ENCODE results near the gene OXT. TPM values are rescaled to one million over a fixed set of nuclear protein-coding genes. Genes with fewer than 3 reads are reported as not detected.
"Not testable (repeated sequence)": the region's sequence is repeated elsewhere in the genome, so short reads cannot be mapped to it uniquely, and the experiment has no call there.

Gene OXT
- total and polyA plus RNA-seq, 2 donors, result 0.48 TPM; not detected in 1

- H3K4me1 ChIP-seq (ENCODE audit: insufficient read depth), result no peaks in the 10 kb centered on the region
- no peak for DNase-seq (ENCODE audit: extremely low spot score)
Measured at GRCh38 chr20:3068986-3069900, 2.2 kb upstream of the OXT start.

GRCh38 chr20:3070725-3071124 is 695 bp upstream of the OXT start:
- 87% methylated on average over 4 of the region's 4 CpGs for WGBS

More at GRCh38 chr20:3068986-3069900, 2.2 kb upstream of the OXT start:
- Histone ChIP-seq H3K4me3 (ENCODE audit: low read depth, low read length) (no peak overlapping the region), H3K27ac (ENCODE audit: low read depth) (no peak overlapping the region), H3K36me3 (ENCODE audit: insufficient read depth) (no peaks in the 10 kb centered on the region)
- WGBS, result 84% methylated on average over 8 of the region's 8 CpGs

GRCh38 chr20:3071266-3071609 is 182 bp upstream of the OXT start:
- no peak for DNase-seq (ENCODE audit: extremely low spot score)
- 80% methylated on average over 16 of the region's 16 CpGs for WGBS
- H3K4me3 ChIP-seq (ENCODE audit: low read depth, low read length), result peak overlapping the region; percentile 73
- H3K36me3 ChIP-seq (ENCODE audit: insufficient read depth), result no peaks in the 10 kb centered on the region
- H3K4me1 ChIP-seq (ENCODE audit: insufficient read depth), result no peaks in the 10 kb centered on the region
- H3K27ac ChIP-seq (ENCODE audit: low read depth), result no peak overlapping the region

More at GRCh38 chr20:3070725-3071124, 695 bp upstream of the OXT start:
- no peak for DNase-seq (ENCODE audit: extremely low spot score)
- Histone ChIP-seq H3K36me3 (ENCODE audit: insufficient read depth) (no peaks in the 10 kb centered on the region), H3K27ac (ENCODE audit: low read depth) (no peak overlapping the region), H3K4me3 (ENCODE audit: low read depth, low read length) (no peak overlapping the region), H3K4me1 (ENCODE audit: insufficient read depth) (no peaks in the 10 kb centered on the region)

GRCh38 chr20:3072530-3073250 is 1.3 kb downstream of the OXT start:
- Histone ChIP-seq H3K27ac (ENCODE audit: low read depth) (no peak overlapping the region), H3K36me3 (ENCODE audit: insufficient read depth) (no peaks in the 10 kb centered on the region), H3K4me1 (ENCODE audit: insufficient read depth) (no peaks in the 10 kb centered on the region), H3K4me3 (ENCODE audit: low read depth, low read length) (peak overlapping the region; percentile 73)
- 74% methylated on average over 22 of the region's 22 CpGs for WGBS
- no peak for DNase-seq (ENCODE audit: extremely low spot score)

GRCh38 chr20:3073251-3073643 is 1.8 kb downstream of the OXT start:
- 92% methylated on average over 8 of the region's 8 CpGs for WGBS
- not testable (repeated sequence) for DNase-seq (ENCODE audit: extremely low spot score)

GRCh38 chr20:3074812-3075211 is 3.4 kb downstream of the OXT start:
- 74% methylated on average over 6 of the region's 6 CpGs for WGBS
- Histone ChIP-seq H3K4me1 (ENCODE audit: insufficient read depth) (no peaks in the 10 kb centered on the region), H3K4me3 (ENCODE audit: low read depth, low read length) (no peak overlapping the region), H3K27ac (ENCODE audit: low read depth) (no peak overlapping the region), H3K36me3 (ENCODE audit: insufficient read depth) (no peaks in the 10 kb centered on the region)
- DNase-seq (ENCODE audit: extremely low spot score), result no peak

More at GRCh38 chr20:3073251-3073643, 1.8 kb downstream of the OXT start:
- not testable (repeated sequence) for H3K36me3 ChIP-seq (ENCODE audit: insufficient read depth); H3K4me1 ChIP-seq (ENCODE audit: insufficient read depth); H3K4me3 ChIP-seq (ENCODE audit: low read depth, low read length); H3K27ac ChIP-seq (ENCODE audit: low read depth)

GRCh38 chr20:3075315-3075714 is 3.9 kb downstream of the OXT start:
- DNase-seq (ENCODE audit: extremely low spot score), result not testable (repeated sequence)
- 79% methylated on average over 6 of the region's 6 CpGs for WGBS

GRCh38 chr20:3077618-3078134 is 6.3 kb downstream of the OXT start:
- DNase-seq (ENCODE audit: extremely low spot score), result no peak
- Histone ChIP-seq H3K4me3 (ENCODE audit: low read depth, low read length) (no peak overlapping the region), H3K36me3 (ENCODE audit: insufficient read depth) (no peaks in the 10 kb centered on the region), H3K4me1 (ENCODE audit: insufficient read depth) (no peaks in the 10 kb centered on the region), H3K27ac (ENCODE audit: low read depth) (no peak overlapping the region)
- 76% methylated on average over 4 of the region's 4 CpGs for WGBS

More at GRCh38 chr20:3075315-3075714, 3.9 kb downstream of the OXT start:
- not testable (repeated sequence) for H3K36me3 ChIP-seq (ENCODE audit: insufficient read depth); H3K4me3 ChIP-seq (ENCODE audit: low read depth, low read length); H3K4me1 ChIP-seq (ENCODE audit: insufficient read depth); H3K27ac ChIP-seq (ENCODE audit: low read depth)

GRCh38 chr20:3080939-3081388 is 9.5 kb downstream of the OXT start:
- Histone ChIP-seq H3K27ac (ENCODE audit: low read depth) (no peak overlapping the region), H3K4me1 (ENCODE audit: insufficient read depth) (no peaks in the 10 kb centered on the region), H3K4me3 (ENCODE audit: low read depth, low read length) (no peak overlapping the region), H3K36me3 (ENCODE audit: insufficient read depth) (no peaks in the 10 kb centered on the region)
- 60% methylated on average over 6 of the region's 6 CpGs for WGBS
- DNase-seq (ENCODE audit: extremely low spot score), result no peak

- 91% methylated on average over 11 of the region's 11 CpGs for WGBS
- H3K27ac ChIP-seq (ENCODE audit: low read depth), result no peak overlapping the region
- no peaks in the 10 kb centered on the region for H3K36me3 ChIP-seq (ENCODE audit: insufficient read depth)
- no peak for DNase-seq (ENCODE audit: extremely low spot score)
- H3K4me1 ChIP-seq (ENCODE audit: insufficient read depth), result no peaks in the 10 kb centered on the region
- H3K4me3 ChIP-seq (ENCODE audit: low read depth, low read length), result no peak overlapping the region
Measured at GRCh38 chr20:3081641-3082040, 10.2 kb downstream of the OXT start.

- Histone ChIP-seq H3K4me3 (ENCODE audit: low read depth, low read length) (peak overlapping the region; percentile 38), H3K27ac (ENCODE audit: low read depth) (no peak overlapping the region), H3K36me3 (ENCODE audit: insufficient read depth) (no peaks in the 10 kb centered on the region), H3K4me1 (ENCODE audit: insufficient read depth) (no peaks in the 10 kb centered on the region)
- WGBS, result 3% methylated on average over 71 of the region's 71 CpGs
- no peak for DNase-seq (ENCODE audit: extremely low spot score)
Measured at GRCh38 chr20:3082306-3082951, 11.0 kb downstream of the OXT start.

GRCh38 chr20:3082955-3083952 is 11.8 kb downstream of the OXT start:
- H3K27ac ChIP-seq (ENCODE audit: low read depth), result no peak overlapping the region
- no peaks in the 10 kb centered on the region for H3K4me1 ChIP-seq (ENCODE audit: insufficient read depth)
- no peak for DNase-seq (ENCODE audit: extremely low spot score)
- no peaks in the 10 kb centered on the region for H3K36me3 ChIP-seq (ENCODE audit: insufficient read depth)
- 17% methylated on average over 76 of the region's 76 CpGs for WGBS
- peak overlapping the region; percentile 38 for H3K4me3 ChIP-seq (ENCODE audit: low read depth, low read length)

Measured in urinary bladder (tissue), 4 donors.